ENCODE data around the gene ZRANB2. TPM values are rescaled to one million over a fixed set of nuclear protein-coding genes. Genes with fewer than 3 reads are reported as not detected.

The ZRANB2 gene
- total RNA-seq, 3 donors from 2014 or later: 90.9 to 149 (median 92.4) TPM

- no peak overlapping the region for H3K27ac ChIP-seq
- no peak overlapping the region for H3K4me3 ChIP-seq
- TF ChIP-seq CTCF (IDR thresholded peaks at IDR 0.05) (no peak), POLR2AphosphoS5 (IDR thresholded peaks at IDR 0.05) (no peak), POLR2A (IDR thresholded peaks at IDR 0.05) (no peak)
- intact Hi-C loops (cut with DNase I; ENCODE audit: low total_unique reads): no loop called here
- H3K27me3 ChIP-seq: no peaks in the 10 kb centered on the region
- DNase-seq (ENCODE audit: low spot score in 2 of 2): no peak
- H3K9me3 ChIP-seq: no peaks in the 10 kb centered on the region
- no peaks in the 10 kb centered on the region for H3K36me3 ChIP-seq
- H3K4me1 ChIP-seq: no peaks in the 10 kb centered on the region
Observed at GRCh38 chr1:71106658-71107322, 26.0 kb upstream of the ZRANB2 start.

GRCh38 chr1:71104417-71104816, 23.6 kb upstream of the ZRANB2 start:
- TF ChIP-seq CTCF (IDR thresholded peaks at IDR 0.05) (no peak), POLR2AphosphoS5 (IDR thresholded peaks at IDR 0.05) (no peak), POLR2A (IDR thresholded peaks at IDR 0.05) (no peak)
- Histone ChIP-seq H3K9me3 (no peaks in the 10 kb centered on the region), H3K4me3 (no peak overlapping the region), H3K27ac (no peak overlapping the region), H3K36me3 (no peaks in the 10 kb centered on the region), H3K27me3 (no peaks in the 10 kb centered on the region), H3K4me1 (no peaks in the 10 kb centered on the region)
- no peak for DNase-seq (ENCODE audit: low spot score in 2 of 2)
- intact Hi-C loops (cut with DNase I; ENCODE audit: low total_unique reads): no loop called here

DNA sequence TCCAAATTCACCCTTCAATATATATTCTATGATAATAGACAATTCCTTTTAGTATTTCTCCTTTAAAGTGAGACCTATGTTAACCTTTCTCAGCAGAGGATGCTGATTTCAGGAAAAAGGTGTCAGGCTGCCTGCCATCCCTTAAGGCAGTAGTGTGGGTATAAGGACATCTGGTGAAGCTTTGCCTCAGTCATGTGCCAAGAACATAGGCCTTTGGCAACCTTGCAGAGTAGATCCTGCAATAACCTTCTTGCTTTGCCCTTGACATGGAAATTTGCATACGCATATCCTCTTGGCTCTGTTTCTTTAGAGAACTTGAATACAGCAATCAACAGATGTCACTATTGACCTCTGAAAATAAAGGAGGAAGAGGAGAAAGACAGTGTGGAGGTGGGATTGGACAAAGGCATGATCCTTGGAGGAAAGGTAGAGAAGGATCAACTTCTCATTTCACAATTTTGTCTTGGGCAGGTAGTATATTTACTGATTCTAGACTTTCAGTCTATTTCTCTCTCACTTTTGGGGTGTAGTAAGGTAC, 21.1 kb upstream of the ZRANB2 start:
- intact Hi-C loops (cut with DNase I; ENCODE audit: low total_unique reads): no loop called here
- DNase-seq (ENCODE audit: low spot score in 2 of 2): no peak
- no peaks in the 10 kb centered on the region for H3K27me3 ChIP-seq
- no peaks in the 10 kb centered on the region for H3K9me3 ChIP-seq
- no peak overlapping the region for H3K4me3 ChIP-seq
- H3K4me1 ChIP-seq: no peaks in the 10 kb centered on the region
- no peak overlapping the region for H3K27ac ChIP-seq
- H3K36me3 ChIP-seq: no peaks in the 10 kb centered on the region
- TF ChIP-seq CTCF (IDR thresholded peaks at IDR 0.05): no peak
- TF ChIP-seq POLR2A (IDR thresholded peaks at IDR 0.05): no peak
- no peak for TF ChIP-seq POLR2AphosphoS5 (IDR thresholded peaks at IDR 0.05)

DNA sequence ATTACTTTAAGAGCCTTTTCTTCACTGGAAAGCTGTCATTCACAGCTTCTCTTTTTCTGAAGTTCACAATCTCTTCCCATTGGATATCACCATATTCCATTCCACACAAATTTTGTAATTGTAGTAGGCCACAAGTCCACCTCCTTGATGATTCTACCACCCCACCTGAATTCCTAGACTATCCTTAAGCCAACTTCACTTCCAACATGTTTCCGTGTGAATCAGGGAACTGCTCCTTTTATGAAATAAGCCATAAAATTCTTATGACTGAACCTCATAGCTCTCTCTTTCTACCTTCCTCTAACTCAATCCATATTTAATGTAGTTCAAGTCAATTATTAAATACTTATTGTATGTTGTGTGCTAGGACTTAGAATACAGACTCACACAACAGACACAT, 16.6 kb upstream of the ZRANB2 start:
- intact Hi-C loops (cut with DNase I; ENCODE audit: low total_unique reads): no loop called here
- Histone ChIP-seq H3K27ac (no peak overlapping the region), H3K4me1 (no peaks in the 10 kb centered on the region), H3K4me3 (no peak overlapping the region), H3K27me3 (no peaks in the 10 kb centered on the region), H3K9me3 (no peaks in the 10 kb centered on the region), H3K36me3 (no peaks in the 10 kb centered on the region)
- no peak for DNase-seq (ENCODE audit: low spot score in 2 of 2)
- TF ChIP-seq POLR2AphosphoS5 (IDR thresholded peaks at IDR 0.05) (no peak), CTCF (IDR thresholded peaks at IDR 0.05) (no peak), POLR2A (IDR thresholded peaks at IDR 0.05) (no peak)

GRCh38 chr1:71094913-71095312, 14.1 kb upstream of the ZRANB2 start:
- Histone ChIP-seq H3K9me3 (no peaks in the 10 kb centered on the region), H3K27me3 (no peaks in the 10 kb centered on the region), H3K4me3 (no peak overlapping the region), H3K36me3 (no peaks in the 10 kb centered on the region), H3K27ac (no peak overlapping the region), H3K4me1 (no peaks in the 10 kb centered on the region)
- no peak for TF ChIP-seq CTCF (IDR thresholded peaks at IDR 0.05)
- no peak for TF ChIP-seq POLR2AphosphoS5 (IDR thresholded peaks at IDR 0.05)
- no peak for TF ChIP-seq POLR2A (IDR thresholded peaks at IDR 0.05)
- intact Hi-C loops (cut with DNase I; ENCODE audit: low total_unique reads): no loop called here
- DNase-seq (ENCODE audit: low spot score in 2 of 2): no peak

Measured in breast epithelium (tissue), 4 donors.